ENCODE measurements around the gene SLC7A6. TPM values are rescaled to one million over a fixed set of nuclear protein-coding genes. Genes with fewer than 3 reads are reported as not detected.
"Not testable (repeated sequence)": the region's sequence is repeated elsewhere in the genome, so short reads cannot be mapped to it uniquely, and the experiment has no call there.

Gene SLC7A6
- polyA plus RNA-seq, 3 donors = 11.3 to 12.9 (median 12.8) TPM

DNA sequence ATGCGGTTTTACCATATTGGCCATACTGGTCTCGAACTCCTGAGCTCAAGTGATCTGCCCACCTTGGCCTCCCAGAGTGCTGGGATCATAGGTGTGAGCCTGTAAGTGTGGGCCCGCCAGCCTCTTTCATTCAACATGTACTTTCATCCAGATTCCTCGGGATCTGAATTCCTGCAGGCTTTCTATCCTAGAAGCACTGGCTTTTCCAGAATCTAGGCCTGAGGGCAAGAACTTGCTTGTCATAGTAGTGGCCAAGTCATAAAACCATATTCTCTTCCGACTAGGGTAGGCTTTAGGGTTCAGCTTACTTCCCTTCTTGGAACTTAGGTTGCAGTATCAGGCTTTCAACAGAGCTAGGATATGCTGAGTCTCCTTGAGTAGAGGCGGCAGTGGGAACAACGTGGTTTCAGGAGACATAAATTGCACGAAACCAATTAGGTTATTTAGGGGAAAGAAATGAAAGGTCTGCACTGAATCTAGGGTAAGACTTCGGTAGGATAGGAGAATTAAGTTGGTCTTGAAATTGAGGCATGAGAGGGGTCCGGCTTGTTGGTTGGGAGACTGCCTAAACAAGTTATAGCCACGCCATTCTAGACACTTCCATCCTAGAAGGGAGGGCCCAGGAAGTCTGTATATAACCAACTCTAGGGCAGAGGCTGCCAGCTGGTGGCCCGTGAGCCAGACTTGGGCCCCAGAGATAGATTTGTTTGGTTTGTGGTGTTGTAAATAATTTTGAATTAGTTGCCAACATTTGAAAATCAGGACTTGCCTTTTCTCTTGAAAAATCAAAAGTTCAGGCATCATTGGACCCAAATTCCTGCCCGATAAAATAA, 15.6 kb downstream of the SLC7A6 start:
- DNase-seq (ENCODE audit: low read depth in 3 of 3, low spot score in 2 of 3) = no peak

DNA sequence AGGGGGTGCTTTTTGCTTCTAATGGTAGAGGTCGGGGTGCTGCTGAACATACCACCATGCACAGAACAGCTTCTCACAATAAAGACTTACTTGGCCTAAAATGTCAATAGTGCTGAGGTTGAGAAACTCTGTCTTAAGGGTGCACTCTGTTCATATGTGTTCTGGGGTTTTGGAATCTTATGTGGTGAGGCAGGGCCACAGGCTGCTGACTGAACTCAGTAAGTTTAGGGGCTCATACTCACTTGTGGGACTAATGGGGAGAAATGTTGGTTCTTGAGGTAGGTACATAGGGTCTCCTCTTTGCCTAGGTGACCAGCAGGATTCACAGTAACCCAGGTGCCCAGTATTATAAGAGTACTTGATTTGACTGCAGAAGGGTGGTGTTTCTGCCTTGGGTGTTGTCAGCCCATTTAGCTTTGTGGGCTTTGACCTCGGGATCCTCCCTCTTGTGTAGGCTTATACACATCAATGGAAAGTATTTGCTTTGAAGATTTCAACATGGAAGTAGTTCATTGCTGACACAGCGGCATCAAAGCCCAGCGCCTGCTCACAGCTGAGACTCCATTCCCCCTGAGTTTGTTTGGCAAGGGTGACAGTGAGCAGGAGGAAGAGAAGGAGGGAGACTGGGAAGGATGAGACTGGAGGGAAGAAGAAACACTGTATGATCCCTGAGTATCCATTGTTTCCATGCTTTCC, 17.2 kb downstream of the SLC7A6 start:
- DNase-seq (ENCODE audit: low read depth in 3 of 3, low spot score in 2 of 3) = no peak

DNA sequence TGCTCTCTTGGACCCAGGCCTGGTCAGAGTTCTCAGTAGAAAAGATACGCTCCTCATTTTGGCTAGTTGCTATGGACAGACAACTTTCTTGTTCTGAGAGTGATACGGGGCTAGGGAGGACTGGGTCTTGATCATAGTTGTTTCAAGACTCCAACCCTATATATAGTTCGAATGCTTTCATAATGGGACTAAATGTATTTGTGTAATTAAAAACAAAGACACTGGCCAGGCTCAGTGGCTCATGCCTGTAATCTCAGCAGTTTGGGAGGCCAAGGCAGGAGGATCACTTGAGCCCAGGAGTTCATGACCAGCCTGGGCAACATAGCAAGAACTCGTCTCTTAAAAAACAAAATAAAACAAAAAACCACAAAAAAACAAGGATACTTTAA, 17.7 kb downstream of the SLC7A6 start:
- DNase-seq (ENCODE audit: low read depth in 3 of 3, low spot score in 2 of 3) = no peak

DNA sequence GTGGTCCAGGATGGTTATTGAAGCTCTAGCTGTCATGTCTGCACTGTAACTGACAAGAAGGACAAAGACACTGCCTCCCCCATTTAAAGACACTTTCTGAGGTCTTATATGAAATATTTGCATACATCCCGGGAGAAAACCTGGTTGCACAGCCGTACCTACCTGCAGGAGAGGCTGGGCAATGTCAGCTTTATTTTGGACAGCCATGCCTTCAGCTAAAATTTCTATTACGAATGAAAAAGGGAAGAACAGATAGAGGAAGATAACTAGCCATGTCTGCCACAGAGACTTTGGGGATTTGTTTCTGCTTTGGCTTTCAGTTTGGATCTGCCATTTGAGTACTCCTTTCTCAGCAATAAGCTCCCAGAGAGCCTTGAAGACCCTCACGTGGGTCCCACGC, 19.0 kb downstream of the SLC7A6 start:
- DNase-seq (ENCODE audit: low read depth in 3 of 3, low spot score in 2 of 3) = no peak

DNA sequence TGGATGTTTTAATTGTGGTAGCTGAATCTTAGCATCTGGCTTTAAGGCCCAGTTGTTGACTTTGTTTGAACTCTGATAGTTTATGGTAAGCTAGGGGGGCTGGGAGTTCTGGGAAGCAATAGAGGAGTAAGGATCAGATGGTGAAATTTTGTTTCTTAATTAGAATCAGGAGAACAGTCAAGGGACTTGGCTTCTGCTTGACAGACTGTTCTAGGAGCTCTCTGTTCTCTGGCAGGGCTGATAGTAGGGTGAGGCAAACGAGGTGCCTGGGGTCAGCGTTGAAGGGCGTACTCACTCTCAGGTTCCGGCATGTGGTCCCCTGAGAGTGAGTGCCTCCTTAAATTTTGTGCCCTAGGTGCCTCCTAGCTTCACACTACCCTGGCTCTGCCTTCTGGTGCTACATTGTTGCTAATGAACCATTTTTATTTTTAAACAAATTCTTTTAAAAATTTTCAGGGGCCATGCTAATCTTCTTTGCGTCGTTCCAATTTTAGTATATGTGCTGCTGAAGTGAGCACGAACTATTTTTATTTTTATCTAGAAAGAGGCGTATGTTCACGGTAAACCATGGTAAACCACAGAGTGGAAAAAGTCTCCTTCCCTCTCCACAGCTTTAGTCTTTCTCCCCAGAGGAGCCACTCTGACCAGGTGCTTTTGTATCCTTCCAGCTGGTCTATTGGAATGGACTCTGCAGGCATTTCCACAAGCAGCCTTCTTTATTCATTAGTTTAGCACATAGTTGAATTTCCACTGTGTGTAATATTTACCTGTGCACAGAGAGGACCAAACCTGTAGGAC, 19.7 kb downstream of the SLC7A6 start:
- no peak for DNase-seq (ENCODE audit: low read depth in 3 of 3, low spot score in 2 of 3)

DNA sequence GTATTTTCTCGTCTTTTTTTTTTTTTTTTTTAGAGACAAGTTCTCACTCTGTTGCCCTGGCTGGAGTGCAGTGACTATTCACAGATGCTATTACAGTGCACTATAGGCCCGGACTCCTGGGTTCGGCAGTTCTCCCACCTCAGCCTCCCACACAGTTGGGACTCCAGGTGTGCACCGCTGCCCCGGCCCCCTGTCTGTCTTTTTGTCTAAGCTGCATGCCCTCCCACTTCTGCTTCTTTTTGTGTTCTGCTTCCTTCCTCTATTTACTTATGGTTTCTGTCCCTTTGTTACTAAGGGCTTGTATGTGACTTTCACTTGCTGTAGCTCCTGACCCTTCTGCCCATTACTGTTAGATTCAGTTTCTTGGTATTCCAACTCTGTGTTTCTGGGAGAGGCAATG, 20.5 kb downstream of the SLC7A6 start:
- DNase-seq (ENCODE audit: low read depth in 3 of 3, low spot score in 2 of 3) = no peak

DNA sequence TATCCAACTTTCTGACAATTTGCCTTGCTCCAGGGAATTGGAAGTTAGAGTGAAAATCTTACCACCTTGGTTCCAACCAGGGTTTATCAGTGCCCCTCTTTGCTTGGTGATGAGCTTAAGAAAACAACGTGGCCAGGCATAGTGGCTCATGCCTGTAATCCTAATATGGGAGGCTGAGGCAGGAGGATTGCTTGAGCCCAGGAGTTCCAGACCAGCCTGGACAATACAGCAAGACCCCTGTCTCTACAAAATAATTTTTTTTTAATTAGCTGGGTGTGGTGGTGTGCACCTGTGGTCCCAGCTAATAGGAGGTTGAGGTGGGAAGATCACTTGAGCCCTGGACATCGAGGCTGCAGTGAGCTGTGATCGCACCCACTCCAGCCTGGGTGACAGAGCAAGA, 21.4 kb downstream of the SLC7A6 start:
- DNase-seq (ENCODE audit: low read depth in 3 of 3, low spot score in 2 of 3) = no peak

DNA sequence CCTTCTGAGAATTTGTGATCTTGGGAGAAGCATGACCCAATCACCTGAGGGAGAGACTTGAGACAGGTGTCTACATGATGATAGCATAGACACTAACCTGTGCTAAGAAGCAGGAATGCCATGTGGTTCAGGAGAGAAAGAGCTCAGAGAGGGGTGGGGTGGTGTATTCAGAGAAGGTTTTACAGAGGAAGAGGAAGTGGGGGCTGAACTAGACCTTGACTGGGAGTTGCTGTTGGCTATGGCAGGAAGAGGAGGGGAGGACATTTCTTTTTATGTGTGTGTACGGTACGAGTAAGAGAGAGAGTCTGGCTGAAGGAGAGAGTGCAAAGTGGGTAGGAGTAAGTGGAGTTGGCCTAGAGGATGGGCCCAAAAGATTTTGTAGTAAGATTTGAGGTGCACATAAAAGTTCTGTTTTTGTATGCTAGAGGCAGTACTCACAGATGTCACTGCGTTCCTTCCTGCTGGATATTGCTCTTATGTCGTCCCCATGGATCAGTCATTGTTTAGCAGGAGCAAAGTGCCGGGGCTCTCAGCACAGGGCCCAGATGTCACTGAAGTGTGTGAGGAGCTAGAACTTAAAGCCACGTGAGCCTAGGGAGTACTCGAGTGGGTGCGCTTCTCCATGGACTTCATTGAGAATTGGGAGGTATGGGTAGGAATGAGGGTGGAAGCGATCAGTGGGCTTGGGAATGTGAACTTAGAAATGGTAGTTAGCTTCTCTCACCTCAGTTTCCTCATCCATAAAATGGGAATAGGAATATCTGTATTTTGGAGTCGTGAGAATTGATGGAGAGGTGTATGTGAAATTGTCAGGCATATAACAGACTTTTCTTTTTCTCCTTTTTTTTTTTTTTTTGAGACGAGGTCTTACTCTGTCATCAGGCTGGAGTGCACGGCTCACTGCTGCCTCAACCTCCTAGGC, 22.1 kb downstream of the SLC7A6 start:
- no peak for DNase-seq (ENCODE audit: low read depth in 3 of 3, low spot score in 2 of 3)

DNA sequence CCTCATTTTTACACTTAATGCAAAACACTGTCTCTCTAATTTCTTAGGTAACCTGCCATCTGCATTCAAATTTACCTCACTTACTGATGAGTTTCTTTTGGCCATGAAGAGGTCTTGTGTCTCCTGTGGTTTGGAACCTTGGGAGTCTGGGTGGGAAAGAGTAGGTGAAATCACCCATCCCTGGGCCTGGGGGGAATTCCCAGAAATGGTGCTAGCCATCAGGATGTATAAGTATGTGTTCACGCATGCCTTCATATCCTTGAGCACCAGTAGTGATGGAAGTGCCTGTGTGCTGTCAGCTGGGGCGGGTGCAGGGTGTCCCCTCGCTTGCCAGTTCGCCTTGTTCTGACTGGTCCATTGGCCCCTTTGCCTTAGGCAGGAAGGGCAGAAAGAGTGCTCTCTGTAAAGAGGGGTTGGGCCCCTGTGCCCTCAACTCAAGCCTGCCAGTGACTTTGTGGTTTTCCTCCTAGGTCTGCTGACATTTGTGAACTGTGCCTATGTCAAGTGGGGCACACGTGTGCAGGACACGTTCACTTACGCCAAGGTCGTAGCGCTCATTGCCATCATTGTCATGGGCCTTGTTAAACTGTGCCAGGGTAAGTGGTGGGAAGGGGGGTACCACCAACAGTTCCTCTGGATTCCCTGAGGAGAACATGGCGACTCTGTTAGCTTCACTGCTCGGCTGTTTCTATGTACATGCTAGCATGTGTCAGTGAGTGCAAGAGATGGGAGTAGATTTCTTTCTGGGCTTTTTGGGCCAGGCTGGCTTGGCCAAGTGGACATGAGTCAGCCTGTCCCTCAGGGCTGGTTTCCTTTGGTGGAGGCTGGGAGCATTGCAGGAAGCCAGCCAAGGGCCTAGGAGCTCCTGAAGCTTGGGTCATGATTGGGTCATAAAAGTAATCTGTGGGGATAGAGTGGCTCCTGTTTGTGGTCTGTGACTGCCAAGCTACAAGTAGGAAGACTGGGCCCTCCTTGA, 23.2 kb downstream of the SLC7A6 start:
- no peak for DNase-seq (ENCODE audit: low read depth in 3 of 3, low spot score in 2 of 3)

DNA sequence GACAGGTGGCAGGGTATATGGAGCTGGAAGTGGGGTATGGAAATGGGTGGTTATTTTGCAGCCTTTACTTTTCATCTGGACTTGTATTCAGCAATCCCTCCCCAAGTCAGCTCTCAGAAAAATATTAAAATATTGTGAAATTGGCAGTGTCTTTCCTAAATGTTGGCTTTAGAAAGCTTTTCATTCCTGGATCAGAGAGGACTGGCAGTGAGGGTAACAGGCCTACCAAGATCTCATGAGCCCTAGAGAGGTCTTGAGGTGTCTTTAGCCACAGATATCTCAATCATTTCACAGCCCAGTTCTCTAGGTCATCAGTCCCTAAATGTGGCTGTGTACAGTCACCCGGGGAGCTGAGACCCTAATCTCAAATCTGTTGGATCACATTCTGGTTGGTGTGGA, 23.9 kb downstream of the SLC7A6 start:
- no peak for DNase-seq (ENCODE audit: low read depth in 3 of 3, low spot score in 2 of 3)

DNA sequence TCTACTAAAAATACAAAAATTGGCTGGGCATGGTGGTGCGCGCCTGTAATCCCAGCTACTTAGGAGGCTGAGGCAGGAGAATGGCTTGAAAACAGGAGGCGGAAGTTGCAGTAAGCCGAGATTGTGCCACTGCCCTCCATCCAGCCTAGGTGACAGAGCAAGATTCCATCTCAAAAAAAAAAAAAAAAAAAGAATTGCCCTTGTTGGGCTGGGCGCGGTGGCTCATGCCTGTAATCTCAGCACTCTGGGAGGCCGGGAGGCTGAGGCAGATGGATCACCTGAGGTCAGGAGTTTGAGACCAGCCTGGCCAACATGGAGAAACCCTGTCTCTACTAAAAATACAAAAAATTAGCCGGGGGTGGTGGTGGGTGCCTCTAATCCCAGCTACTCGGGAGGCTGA, 24.5 kb downstream of the SLC7A6 start:
- not testable (repeated sequence) for DNase-seq (ENCODE audit: low read depth in 3 of 3, low spot score in 2 of 3)

DNA sequence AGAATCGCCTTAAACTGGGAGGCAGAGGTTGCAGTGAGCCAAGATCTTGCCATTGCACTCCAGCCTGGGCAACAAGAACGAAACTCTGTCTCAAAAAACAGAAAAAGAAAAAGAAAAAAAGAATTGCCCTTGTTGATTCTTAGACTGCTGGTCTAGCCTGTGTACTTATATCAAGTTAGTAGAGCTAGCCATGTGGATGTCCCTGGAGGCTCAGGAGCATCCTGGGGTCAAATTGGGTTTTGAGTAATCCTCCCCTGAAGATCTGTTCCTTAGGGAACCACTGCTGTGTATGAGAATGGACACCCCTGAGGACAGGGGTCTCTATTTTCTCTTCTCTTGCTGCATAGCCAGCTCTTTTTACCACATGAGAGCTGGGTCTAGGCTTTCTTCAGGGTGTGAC, 24.9 kb downstream of the SLC7A6 start:
- DNase-seq (ENCODE audit: low read depth in 3 of 3, low spot score in 2 of 3) = no peak

DNA sequence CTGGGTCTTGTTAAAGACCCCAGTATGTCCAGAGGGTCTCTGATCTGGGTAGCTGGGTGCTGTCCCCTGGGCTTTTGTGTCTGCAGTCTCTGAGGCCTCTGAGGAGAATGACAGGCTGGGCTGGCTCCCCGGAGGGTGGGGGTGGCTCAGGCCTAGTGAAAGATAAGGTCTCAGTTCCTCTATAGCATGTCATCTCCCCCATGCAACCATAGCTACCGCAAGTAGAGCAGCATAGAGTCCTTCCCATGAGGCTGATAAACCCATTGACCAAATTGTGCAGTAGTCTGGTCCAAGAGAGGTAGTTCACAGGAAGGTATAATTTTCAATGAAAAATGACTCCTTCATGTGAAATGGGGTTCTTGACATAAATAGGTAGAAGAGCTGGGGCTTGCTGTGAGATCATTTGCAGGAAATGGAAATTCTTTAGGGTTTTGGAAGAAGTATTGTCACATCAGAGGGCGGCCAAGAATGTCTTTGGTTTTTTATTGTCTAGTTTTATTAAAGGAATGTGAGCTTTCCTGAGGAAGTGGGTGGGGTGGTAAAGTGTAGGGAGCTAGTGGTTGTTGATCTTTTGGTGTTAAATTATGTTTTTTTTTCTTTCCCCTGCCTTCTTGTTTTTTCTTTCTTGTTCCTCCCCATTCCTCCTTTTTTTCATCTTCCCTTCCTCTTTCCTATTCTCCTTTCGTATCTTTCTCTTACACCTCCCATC, 25.4 kb downstream of the SLC7A6 start:
- DNase-seq (ENCODE audit: low read depth in 3 of 3, low spot score in 2 of 3) = no peak

DNA sequence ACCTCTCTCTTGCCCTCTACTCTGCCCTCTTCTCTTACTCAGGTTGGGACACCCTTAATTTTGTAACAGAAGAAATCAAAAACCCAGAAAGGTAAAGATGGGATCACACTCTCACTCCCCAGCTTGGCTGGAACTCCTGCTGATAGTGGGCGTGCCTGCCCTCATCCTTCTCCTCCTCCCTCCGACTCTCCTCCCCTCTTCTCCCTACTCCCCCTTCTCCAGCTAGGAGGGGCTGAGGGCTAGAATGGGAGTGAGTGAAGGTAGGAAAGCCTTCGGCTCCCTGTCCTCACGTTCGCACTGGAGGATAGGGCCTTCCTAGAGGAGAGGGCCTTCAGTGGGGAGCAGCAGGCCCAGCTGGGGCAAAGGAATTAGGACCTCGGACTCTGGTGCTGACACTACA, 26.1 kb downstream of the SLC7A6 start:
- DNase-seq (ENCODE audit: low read depth in 3 of 3, low spot score in 2 of 3) = no peak

DNA sequence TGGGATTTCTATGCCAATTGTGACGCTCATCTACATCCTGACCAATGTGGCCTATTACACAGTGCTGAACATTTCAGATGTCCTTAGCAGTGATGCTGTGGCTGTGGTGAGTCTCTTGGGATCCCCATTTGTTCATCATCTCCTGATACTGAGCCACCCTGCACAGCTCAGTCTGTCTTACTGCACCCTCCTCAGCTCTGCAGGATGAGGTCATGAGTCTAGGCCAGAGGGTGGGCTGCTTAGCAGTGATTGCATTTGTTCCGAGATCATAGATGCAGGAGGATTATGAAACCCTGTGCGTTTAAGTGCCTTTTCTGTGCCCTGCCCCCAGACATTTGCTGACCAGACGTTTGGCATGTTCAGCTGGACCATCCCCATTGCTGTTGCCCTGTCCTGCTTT, 26.9 kb downstream of the SLC7A6 start:
- DNase-seq (ENCODE audit: low read depth in 3 of 3, low spot score in 2 of 3) = no peak

DNA sequence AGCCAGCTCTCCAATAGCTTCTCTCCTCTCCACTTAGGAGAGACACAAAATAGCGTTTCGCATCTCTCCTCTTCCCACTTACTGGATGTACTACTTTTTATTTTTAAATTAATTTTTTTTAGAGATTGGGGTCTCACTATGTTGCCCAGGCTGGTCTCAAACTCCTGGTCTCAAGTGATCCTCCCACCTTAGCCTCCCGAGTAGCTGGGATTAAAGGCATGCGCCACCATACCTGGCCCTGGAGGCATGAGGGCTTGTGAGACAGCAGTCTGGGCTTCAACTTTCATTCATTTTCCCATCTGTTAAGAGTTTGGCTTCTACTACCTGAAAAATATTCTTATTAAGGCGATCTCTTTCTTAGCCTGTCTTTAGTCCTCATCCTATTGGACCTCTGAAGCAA, 28.1 kb downstream of the SLC7A6 start:
- no peak for DNase-seq (ENCODE audit: low read depth in 3 of 3, low spot score in 2 of 3)

DNA sequence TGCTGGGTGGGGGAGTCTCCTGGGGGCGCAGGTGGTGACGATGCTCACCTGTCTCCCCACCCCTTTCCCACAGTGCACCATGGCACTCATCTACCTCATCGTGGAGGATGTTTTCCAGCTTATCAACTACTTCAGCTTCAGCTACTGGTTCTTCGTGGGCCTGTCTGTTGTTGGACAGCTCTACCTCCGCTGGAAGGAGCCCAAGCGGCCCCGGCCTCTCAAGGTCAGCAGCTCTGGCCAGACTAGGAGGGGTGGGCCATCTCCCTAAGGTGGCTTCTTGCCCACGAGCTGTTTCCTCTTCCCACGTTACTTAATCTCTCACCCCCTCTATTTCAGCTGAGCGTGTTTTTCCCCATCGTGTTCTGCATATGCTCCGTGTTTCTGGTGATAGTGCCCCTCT, 32.0 kb downstream of the SLC7A6 start:
- DNase-seq (ENCODE audit: low read depth in 3 of 3, low spot score in 2 of 3) = no peak

DNA sequence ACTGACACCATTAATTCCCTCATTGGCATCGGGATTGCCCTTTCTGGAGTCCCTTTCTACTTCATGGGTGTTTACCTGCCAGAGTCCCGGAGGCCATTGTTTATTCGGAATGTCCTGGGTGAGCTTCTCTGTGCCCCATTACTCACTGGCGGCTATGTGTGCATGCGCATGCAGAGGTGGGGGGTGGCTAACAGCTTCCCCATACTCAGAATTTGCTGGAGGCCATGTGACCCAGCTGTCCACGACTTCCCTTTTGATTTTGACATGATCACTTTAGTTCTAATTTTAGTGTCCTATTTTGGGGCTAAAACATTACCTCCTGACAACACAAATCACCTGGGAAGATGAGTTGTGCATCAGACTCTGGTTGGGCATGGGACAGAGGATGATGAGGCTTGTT, 32.4 kb downstream of the SLC7A6 start:
- no peak for DNase-seq (ENCODE audit: low read depth in 3 of 3, low spot score in 2 of 3)

DNA sequence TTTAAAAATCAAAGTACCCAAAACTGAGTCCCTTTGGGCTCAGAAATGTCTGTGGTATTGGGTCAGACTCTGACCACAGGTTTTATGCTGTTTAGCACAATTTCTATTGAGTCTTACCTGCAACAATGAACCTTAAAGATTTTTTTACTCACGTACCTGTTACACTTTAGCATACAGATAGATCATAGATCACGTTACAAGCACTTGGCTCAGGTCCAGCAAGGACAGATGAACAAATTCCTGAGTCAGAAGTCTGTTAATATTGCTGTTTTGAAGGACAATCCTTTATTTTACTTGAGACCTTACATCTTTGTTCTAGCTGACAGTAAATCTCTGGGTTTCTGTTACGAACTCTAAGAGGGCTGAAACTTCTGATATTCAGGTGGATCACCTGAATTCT, 33.6 kb downstream of the SLC7A6 start:
- no peak for DNase-seq (ENCODE audit: low read depth in 3 of 3, low spot score in 2 of 3)
